SK-N-MC (cell line): Measurements from ENCODE around the gene MACROD2.

ENCODE experiments used
- DNase-seq: peaks from one replicate; pipeline ENCODE4 v3.0.0-alpha.2; 2011; ENCODE audit warnings: low read depth, low spot score
- H3K27ac ChIP-seq: fragments of 200-600 bp; sonication (generic); 2 replicates; pipeline ENCODE4 v1.5.1; 2016; ENCODE audit warnings: mixed run types
- H3K36me3 ChIP-seq: fragments of 200-600 bp; sonication (generic); 2 replicates; pipeline ENCODE4 v1.6.1; 2017; ENCODE audit warnings: antibody characterized with exemption, low read length, mixed read lengths; ENCODE audit not compliant: insufficient read depth
- H3K4me3 ChIP-seq: fragments of 200-600 bp; sonication (generic); 2 replicates; pipeline ENCODE4 v1.5.1; 2016
- H3K9ac ChIP-seq: fragments of 200-600 bp; sonication (generic); 2 replicates; pipeline ENCODE4 v1.8.0; 2017; ENCODE audit warnings: mixed run types, mixed read lengths; ENCODE audit not compliant: insufficient read length
- H3K9me3 ChIP-seq: fragments of 200-600 bp; sonication (generic); 2 replicates; pipeline ENCODE4 v1.6.1; 2017; ENCODE audit warnings: low read depth, mild to moderate bottlenecking, antibody characterized with exemption, low read length, moderate library complexity, mixed read lengths
- EZH2 ChIP-seq: fragments of 200-600 bp; sonication (generic); IDR thresholded peaks from one replicate; pipeline ENCODE4 v1.6.1; 2017; ENCODE audit warnings: antibody characterized with exemption
- FOXP2 ChIP-seq: optimal IDR thresholded peaks from 2 replicates; pipeline ENCODE3; 2011; ENCODE audit warnings: mild to moderate bottlenecking, moderate library complexity; ENCODE audit not compliant: insufficient read depth; ENCODE audit errors: extremely low read length, control extremely low read depth
- POLR2AphosphoS5 ChIP-seq: IDR thresholded peaks from 2 replicates; pipeline ENCODE4 v1.6.1; 2012; ENCODE audit warnings: mild to moderate bottlenecking, low read depth, low read length, borderline replicate concordance

MACROD2 gene

DNA sequence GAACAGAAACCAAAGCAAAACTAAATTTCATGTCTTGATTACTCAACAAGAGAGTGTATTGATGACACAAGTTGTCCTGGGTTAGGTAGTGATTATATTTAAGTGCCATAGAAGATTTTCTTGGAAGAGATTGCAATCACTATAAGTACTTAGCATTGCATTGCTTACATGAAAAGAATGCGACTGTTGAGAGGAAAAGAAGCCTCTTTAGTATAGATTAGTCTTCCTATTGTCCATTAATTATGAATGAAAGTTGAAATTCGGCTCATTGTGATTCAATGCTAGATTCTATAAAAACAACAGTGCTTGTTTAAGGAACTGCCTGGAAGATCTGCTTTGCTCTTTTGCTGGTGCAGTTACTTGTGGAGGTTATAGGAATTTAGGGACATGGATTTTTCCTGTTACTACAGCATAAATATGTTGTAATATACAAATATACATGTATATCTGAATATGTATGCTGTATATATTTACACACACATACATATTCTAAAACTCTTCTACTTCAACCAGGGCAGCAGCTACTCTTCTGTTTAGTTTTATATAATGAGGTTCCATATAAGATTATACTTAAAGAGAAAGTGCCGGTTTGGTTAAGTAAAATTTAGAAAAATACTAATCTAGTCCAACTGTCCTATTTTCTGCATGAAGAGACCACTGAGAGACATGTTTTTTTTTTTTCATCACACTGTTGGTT, 1781.6 kb downstream of the MACROD2 start:
- no peaks in the 10 kb centered on the region for H3K36me3 ChIP-seq
- H3K4me3 ChIP-seq, result peak overlapping the region; percentile 46
- H3K9me3 ChIP-seq, result no peaks in the 10 kb centered on the region; the same call in 1 of the 2 replicates
- peak overlapping the region; percentile 60 for H3K9ac ChIP-seq
- peak; percentile 73 for DNase-seq
- peak overlapping the region; percentile 98 for H3K27ac ChIP-seq
- TF ChIP-seq FOXP2 (no peak), POLR2AphosphoS5 (peak; percentile 28; the same call in 1 of the 2 replicates)

DNA sequence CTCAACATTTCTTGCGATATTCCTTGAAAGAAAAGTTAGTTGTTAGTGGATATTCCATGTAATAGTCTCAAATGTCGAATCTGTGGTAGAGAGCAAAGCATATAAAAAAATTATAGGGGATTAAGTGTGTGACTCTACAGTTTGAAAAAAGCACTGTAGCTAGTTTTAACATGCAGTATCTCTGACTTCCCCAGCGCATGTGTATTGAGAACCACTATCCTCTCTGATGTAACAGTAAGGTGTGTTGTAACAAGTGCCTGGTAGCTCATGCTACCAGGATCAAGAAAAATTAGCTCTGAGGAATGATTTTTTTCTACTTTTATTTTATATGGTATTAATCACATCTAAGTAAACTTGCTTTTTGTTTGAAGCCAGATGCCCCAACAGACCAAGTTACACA, 1788.7 kb downstream of the MACROD2 start:
- H3K9me3 ChIP-seq, result no peaks in the 10 kb centered on the region
- DNase-seq, result no peak

DNA sequence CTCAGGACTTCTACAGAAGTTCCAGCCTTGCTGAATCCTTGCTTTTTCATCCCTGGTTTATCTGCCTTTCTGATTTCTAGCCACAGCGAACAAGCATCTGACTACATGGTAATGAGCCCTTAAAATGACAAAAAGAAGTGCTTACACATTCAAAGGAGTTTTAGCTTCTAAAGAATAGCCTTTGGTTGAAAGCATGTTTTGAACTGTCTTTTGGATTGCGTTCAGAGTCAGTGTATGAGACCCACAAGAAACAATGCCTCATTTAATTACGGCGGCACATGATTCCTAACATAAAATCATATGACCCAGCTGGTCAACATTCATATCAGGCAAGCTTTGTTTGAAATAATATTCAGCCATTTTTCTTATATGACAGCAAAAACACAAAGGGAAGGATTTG, 1793.8 kb downstream of the MACROD2 start:
- Histone ChIP-seq H3K27ac (peak overlapping the region; percentile 81), H3K9ac (peak overlapping the region; percentile 55), H3K36me3 (no peaks in the 10 kb centered on the region), H3K4me3 (peak overlapping the region; percentile 43), H3K9me3 (no peaks in the 10 kb centered on the region)
- no peak for DNase-seq
- no peak for TF ChIP-seq POLR2AphosphoS5
- no peak for TF ChIP-seq EZH2
- no peak for TF ChIP-seq FOXP2

More for the DNA sequence above, 1788.7 kb downstream of the MACROD2 start:
- Histone ChIP-seq H3K27ac (peak overlapping the region; percentile 34; the same call in 1 of the 2 replicates), H3K9ac (no peak overlapping the region), H3K36me3 (no peaks in the 10 kb centered on the region), H3K4me3 (no peak overlapping the region)
- TF ChIP-seq POLR2AphosphoS5 (no peak), FOXP2 (no peak), EZH2 (no peak)

DNA sequence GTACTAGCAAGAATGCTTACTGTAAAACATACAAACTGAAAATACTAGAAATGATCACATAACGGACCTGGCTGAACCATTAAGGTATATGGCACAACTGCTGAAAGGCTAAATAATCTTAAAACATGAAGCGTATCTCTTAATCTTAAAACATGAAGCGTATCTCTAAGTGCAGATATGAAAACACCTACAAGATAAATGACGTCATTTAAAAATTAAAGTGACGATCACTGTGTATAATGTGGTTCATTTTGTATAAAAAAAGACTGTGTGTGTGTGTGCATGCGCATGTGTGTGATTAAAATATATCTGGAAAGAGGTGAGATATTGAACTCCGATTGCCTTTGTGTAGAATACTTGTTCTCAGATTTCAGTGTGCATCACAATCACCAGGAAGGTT, 1797.5 kb downstream of the MACROD2 start:
- H3K9ac ChIP-seq, result no peak overlapping the region

DNA sequence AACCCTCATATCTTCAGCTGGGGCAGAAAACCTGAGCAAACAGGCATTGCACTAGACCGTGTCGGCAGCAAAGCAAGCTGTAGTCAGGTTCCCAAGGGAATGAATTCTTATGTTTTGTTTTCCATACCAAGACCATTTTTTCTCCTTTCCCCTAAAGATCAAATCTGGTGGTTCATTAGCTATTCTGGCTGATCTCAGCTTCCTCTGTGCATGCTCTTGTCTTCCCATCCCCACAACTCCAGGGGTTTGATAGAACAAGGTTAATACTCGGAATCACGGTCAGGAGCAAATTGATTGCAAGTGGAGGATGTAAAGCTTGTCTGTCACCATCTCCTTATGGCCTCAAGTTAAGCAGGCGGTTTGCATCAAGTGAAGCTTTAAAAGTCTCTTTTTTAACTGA, 1799.1 kb downstream of the MACROD2 start:
- Histone ChIP-seq H3K36me3 (no peaks in the 10 kb centered on the region), H3K9me3 (no peaks in the 10 kb centered on the region), H3K9ac (no peak overlapping the region), H3K27ac (no peak overlapping the region), H3K4me3 (no peak overlapping the region)
- TF ChIP-seq FOXP2, result no peak
- no peak for TF ChIP-seq POLR2AphosphoS5
- TF ChIP-seq EZH2, result no peak
- DNase-seq, result no peak

More for the DNA sequence above, 1797.5 kb downstream of the MACROD2 start:
- Histone ChIP-seq H3K36me3 (no peaks in the 10 kb centered on the region), H3K9me3 (no peaks in the 10 kb centered on the region), H3K27ac (no peak overlapping the region), H3K4me3 (no peak overlapping the region)
- DNase-seq, result no peak
- TF ChIP-seq POLR2AphosphoS5 (no peak), FOXP2 (no peak), EZH2 (no peak)

DNA sequence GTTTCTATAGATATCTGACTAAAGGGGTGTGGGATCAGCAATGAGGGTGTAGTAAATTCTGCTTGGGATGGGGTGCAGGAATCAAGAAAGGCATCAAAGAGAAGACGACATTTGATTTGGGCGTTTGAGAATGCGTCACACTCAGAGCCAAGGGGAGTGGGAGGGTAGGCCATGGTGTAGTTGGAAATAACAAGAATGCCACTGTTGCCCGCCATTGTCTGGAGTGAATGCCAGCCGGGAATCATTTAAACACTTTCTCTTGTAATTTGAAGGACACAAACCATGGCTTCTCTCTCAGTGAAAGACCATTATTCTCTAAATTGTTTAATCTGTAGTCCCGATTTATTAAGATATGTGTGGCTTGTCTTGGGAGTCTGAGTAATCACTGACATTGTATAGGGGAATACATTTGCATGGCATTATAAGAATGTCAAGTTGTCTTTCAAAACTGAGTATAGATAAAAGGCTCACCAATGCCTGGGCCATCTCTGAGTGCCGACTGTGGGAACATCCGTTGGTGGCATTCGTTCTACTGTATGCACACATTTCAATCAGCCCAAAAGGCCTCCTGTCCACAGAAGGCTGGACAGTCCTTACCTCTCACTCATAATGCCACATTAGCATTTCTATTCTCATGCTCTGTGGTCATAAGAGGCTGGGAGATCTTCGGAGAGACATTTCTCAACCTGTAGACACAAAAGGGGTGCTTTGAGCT, 1800.1 kb downstream of the MACROD2 start:
- H3K9ac ChIP-seq, result no peak overlapping the region
- H3K4me3 ChIP-seq, result no peak overlapping the region
- H3K9me3 ChIP-seq, result no peaks in the 10 kb centered on the region
- no peak overlapping the region for H3K27ac ChIP-seq
- no peaks in the 10 kb centered on the region for H3K36me3 ChIP-seq
- DNase-seq, result no peak
- no peak for TF ChIP-seq FOXP2
- no peak for TF ChIP-seq POLR2AphosphoS5
- TF ChIP-seq EZH2, result no peak

DNA sequence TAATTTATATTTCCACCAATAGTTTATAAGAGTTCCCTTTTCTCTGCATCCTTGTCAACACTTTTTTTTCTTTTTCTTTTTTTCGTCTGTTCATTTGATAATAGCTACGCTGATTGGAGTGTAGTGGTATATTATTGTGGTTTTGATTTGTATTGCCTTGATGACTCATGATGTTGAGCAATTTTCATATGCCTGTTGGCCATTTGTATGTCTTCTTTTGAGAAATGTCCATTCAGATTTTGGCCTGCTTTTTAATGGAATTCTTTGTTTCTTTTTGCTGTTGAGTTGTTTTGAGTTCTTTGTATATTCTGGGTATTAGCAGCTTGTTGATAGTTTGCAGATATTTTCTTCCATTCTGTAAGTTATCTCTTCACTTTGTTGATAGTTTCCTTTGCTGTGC, 1804.6 kb downstream of the MACROD2 start:
- DNase-seq, result no peak
- no peaks in the 10 kb centered on the region for H3K9me3 ChIP-seq
- TF ChIP-seq POLR2AphosphoS5 (no peak), FOXP2 (no peak), EZH2 (no peak)
- no peak overlapping the region for H3K4me3 ChIP-seq
- H3K9ac ChIP-seq, result no peak overlapping the region
- H3K36me3 ChIP-seq, result no peaks in the 10 kb centered on the region
- no peak overlapping the region for H3K27ac ChIP-seq

DNA sequence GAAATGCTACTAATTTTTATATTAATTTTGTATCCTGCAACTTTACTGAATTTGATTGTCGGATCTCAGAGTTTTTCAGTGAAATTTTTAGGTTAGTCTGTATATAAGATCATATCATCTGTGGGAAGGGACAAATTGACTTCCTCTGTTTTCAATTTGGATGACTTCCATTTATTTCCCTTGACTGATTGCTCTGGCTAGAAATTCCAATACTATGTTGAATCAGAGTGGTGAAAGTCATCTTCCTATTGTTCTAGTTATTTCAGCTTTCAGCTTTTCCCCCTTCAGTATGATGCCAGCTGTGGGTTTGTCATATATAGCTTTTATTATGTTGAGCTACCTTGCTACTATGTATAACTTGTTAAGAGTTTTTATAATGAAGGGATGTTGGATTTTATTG, 1806.7 kb downstream of the MACROD2 start:
- no peak for DNase-seq
- Histone ChIP-seq H3K36me3 (no peaks in the 10 kb centered on the region), H3K4me3 (no peak overlapping the region), H3K9me3 (no peaks in the 10 kb centered on the region), H3K27ac (no peak overlapping the region), H3K9ac (no peak overlapping the region)
- TF ChIP-seq FOXP2 (no peak), POLR2AphosphoS5 (no peak), EZH2 (no peak)
